Caco-2 (cell line): ENCODE measurements around the gene STK24. TPM values are rescaled to one million over a fixed set of nuclear protein-coding genes. Genes with fewer than 3 reads are reported as not detected.

Source experiments
- BruUV-seq: library from RNA; stranded (reverse); fragments of 400-500 nt; replicated peaks from 2 replicates; lab custom pipeline; 2021; lab: Mats Ljungman, UMichigan
- CTCF ChIA-PET: fragments of 300-600 bp; sonication (Branson Sonifier 250); formaldehyde crosslinking; loops from one replicate; lab custom pipeline; 2022; ENCODE audit warnings: antibody characterized with exemption; lab: Charles Lee
- POLR2A ChIA-PET: fragments of 300-600 bp; sonication (Branson Sonifier 250); formaldehyde crosslinking; loops from one replicate; lab custom pipeline; 2022; ENCODE audit warnings: antibody characterized with exemption; lab: Charles Lee
- DNase-seq, 2 experiments: peaks; one replicate each; pipeline versions ENCODE4 v3.0.0 to v3.0.0-alpha.2; 2020 to 2022
- H3K27me3 ChIP-seq: replicated peaks from 2 replicates; pipeline ENCODE4 v1.6.0; 2011; ENCODE audit warnings: low read length; ENCODE audit not compliant: control insufficient read depth, insufficient read depth
- H3K36me3 ChIP-seq: 2 replicates; pipeline ENCODE4 v1.5.1; 2011; ENCODE audit warnings: low read length; ENCODE audit not compliant: control insufficient read depth, insufficient read depth
- H3K4me1 ChIP-seq: fragments of 250-450 bp; sonication (Bioruptor Pico); 2 replicates; pipeline ENCODE4 v1.5.1; 2020; ENCODE audit warnings: mild to moderate bottlenecking
- H3K4me3 ChIP-seq: 2 replicates; pipeline ENCODE4 v1.5.1; 2011; ENCODE audit warnings: low read depth, mild to moderate bottlenecking, control low read depth, low read length
- H3K9me3 ChIP-seq: fragments of 250-450 bp; sonication (Bioruptor Pico); 2 replicates; pipeline ENCODE4 v1.5.1; 2020; ENCODE audit warnings: mild to moderate bottlenecking, moderate library complexity
- H3K27ac Mint-ChIP-seq: one replicate; pipeline ENCODE4 v1.8.0; 2022; ENCODE audit warnings: mixed read lengths; ENCODE audit not compliant: unreplicated experiment
- H3K27me3 Mint-ChIP-seq: one replicate; pipeline ENCODE4 v1.8.0; 2022; ENCODE audit warnings: mixed read lengths; ENCODE audit not compliant: insufficient read depth, unreplicated experiment
- H3K36me3 Mint-ChIP-seq: one replicate; pipeline ENCODE4 v1.8.0; 2022; ENCODE audit warnings: mild to moderate bottlenecking, mixed read lengths; ENCODE audit not compliant: insufficient read depth, unreplicated experiment
- H3K4me1 Mint-ChIP-seq: one replicate; pipeline ENCODE4 v1.8.0; 2022; ENCODE audit warnings: low read depth, mixed read lengths; ENCODE audit not compliant: unreplicated experiment
- H3K4me3 Mint-ChIP-seq: one replicate; pipeline ENCODE4 v1.8.0; 2022; ENCODE audit warnings: mild to moderate bottlenecking, moderate library complexity, mixed read lengths; ENCODE audit not compliant: unreplicated experiment
- H3K9me3 Mint-ChIP-seq: one replicate; pipeline ENCODE4 v1.8.0; 2022; ENCODE audit warnings: mixed read lengths; ENCODE audit not compliant: unreplicated experiment
- intact Hi-C: fragments of 100-400 bp; cut with micrococcal nuclease; formaldehyde crosslinking; loops from one replicate; pipeline ENCODE4 v1.10.0; 2022; ENCODE audit not compliant: unreplicated experiment
- total RNA-seq: library from RNA; stranded (reverse); gene quantifications from 2 replicates; pipeline ENCODE4 v1.2.3, GENCODE V29; 2022
- TF ChIP-seq, protein P1 (sequence below), 2 experiments: fragments of 200-600 bp in 1 of 2; IDR thresholded peaks; 1 replicate in 1 of 2; 2 replicates in 1 of 2; pipeline versions ENCODE4 v1.5.1 to v1.8.0; 2011 to 2022; ENCODE audit warnings: antibody characterized with exemption in 1 of 2, control low read depth in 1 of 2, inconsistent platforms in 1 of 2, low read depth in 1 of 2, low read length in 1 of 2, mild to moderate bottlenecking in 1 of 2, moderate library complexity in 1 of 2; ENCODE audit not compliant: insufficient read depth in 1 of 2, severe bottlenecking in 1 of 2, unreplicated experiment in 1 of 2

Gene STK24
- total RNA-seq, 1 experiment from 2014 or later, result 253 TPM

DNA sequence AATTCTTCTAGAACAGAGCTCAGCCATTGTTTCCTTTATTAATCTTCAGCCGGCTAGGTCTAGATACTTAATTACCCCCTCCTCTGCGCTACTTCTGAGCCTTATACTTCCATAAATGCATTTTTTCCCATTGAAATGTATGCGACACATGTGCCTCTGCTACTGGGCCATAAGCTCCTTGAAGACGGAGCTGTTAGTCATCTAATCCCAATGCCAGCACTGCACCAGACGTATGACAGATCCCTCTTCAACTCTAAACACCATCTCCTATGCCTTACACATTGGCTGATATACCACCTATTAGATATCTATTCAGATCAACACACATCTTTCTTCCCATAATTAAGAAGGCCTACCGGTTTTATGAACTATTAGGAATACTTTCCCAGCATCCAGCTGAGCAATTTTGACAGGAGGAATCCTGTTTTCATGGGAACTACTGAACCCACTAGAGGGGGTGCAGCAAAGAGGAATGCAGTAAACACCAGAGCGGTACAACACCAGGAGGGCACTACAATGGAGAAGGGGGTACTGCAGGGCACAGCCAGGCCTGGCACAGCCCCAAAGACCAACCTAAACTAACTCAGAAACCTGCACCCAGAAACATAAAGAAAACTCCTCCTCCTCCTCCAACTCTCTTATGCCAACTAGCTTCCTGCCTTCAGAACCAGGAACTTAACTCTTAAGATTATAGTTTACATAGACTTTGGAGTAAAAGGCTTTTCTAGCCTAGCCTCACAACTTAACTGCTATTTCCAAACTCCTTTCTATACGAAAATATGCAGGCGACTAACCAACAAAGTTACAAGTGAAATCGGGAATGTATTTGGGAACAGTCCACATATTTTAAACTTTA is 18.7 kb downstream of the STK24 start:
- peaks cover 6% of the 10 kb centered on the region; the same call in 1 of the 2 replicates for H3K4me1 ChIP-seq

DNA sequence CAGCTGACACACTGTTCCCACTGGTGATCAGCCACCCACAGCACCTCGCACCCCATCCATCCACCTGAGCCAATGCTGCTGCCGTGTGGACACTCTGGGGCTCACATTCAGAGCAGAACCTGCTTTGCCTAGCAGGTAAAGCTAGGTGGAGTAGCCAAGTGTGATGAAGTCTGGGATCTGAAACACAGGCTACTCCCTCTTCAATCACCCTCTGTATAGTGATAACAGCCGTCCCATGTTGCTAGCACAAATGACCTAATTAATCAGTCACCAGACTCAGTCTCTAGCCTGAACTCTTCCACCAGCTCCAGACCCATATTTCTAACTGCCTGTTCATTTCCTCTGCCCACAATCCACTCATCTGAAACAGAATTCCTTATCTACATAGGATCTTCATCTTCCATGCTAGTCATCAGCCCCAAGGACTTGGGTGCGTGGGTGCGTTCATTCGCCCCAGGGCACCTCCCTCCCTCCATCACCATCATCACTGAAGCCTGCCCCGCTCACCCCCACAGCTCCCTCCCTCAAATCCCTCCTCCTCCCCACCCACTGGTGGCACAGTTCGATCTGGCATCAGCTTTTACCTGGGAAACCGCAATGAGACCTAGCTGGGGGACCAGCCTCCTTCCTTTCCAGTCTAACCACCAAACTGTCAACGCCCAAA is 19.8 kb downstream of the STK24 start:
- no peaks in the 10 kb centered on the region for H3K9me3 ChIP-seq
- TF ChIP-seq, protein P1, sequence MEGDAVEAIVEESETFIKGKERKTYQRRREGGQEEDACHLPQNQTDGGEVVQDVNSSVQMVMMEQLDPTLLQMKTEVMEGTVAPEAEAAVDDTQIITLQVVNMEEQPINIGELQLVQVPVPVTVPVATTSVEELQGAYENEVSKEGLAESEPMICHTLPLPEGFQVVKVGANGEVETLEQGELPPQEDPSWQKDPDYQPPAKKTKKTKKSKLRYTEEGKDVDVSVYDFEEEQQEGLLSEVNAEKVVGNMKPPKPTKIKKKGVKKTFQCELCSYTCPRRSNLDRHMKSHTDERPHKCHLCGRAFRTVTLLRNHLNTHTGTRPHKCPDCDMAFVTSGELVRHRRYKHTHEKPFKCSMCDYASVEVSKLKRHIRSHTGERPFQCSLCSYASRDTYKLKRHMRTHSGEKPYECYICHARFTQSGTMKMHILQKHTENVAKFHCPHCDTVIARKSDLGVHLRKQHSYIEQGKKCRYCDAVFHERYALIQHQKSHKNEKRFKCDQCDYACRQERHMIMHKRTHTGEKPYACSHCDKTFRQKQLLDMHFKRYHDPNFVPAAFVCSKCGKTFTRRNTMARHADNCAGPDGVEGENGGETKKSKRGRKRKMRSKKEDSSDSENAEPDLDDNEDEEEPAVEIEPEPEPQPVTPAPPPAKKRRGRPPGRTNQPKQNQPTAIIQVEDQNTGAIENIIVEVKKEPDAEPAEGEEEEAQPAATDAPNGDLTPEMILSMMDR (IDR thresholded peaks at IDR 0.05; ENCODE audit: insufficient read depth in 1 of 2, low read depth in 1 of 2, low read length in 1 of 2, severe bottlenecking in 1 of 2, unreplicated experiment in 1 of 2), result peak in 1 of 2 experiments; percentile 22
- H3K27ac Mint-ChIP-seq, result peak overlapping the region; percentile 31
- no peaks in the 10 kb centered on the region for H3K27me3 Mint-ChIP-seq
- H3K4me3 Mint-ChIP-seq, result no peak overlapping the region
- H3K4me3 ChIP-seq, result no peak overlapping the region
- intact Hi-C loops, result loop anchor here (5.0 to 10.0 kb wide), 2 partner anchors 75 to 288 kb away; no protein-coding TSS in a partner anchor
- H3K9me3 Mint-ChIP-seq, result no peaks in the 10 kb centered on the region
- DNase-seq, result peak in 1 of 2 experiments; percentile 39
- no TSS peak for BruUV-seq
- POLR2A ChIA-PET, result no interaction called here
- H3K27me3 ChIP-seq, result no peaks in the 10 kb centered on the region
- H3K36me3 ChIP-seq, result no peaks in the 10 kb centered on the region; the same call in 1 of the 2 replicates
- H3K36me3 Mint-ChIP-seq, result peaks cover 82% of the 10 kb centered on the region
- peaks cover 42% of the 10 kb centered on the region for H3K4me1 Mint-ChIP-seq
- 0 out of 2 replicates have a peak, but pooled peaks cover 3% of the 10 kb centered on the region for H3K4me1 ChIP-seq
- CTCF ChIA-PET, result interaction anchor here (0.5 to 0.6 kb wide), 2 partner anchors 108 to 313 kb away, joined by 3 to 7 read pairs; no protein-coding TSS in a partner anchor

More for the DNA sequence above, 18.7 kb downstream of the STK24 start:
- Mint-ChIP-seq H3K4me1 (peaks cover 45% of the 10 kb centered on the region), H3K27me3 (no peaks in the 10 kb centered on the region), H3K27ac (peak overlapping the region; percentile 31), H3K9me3 (no peaks in the 10 kb centered on the region), H3K4me3 (no peak overlapping the region), H3K36me3 (peaks cover 83% of the 10 kb centered on the region)
- DNase-seq, result no peak
- ChIA-PET POLR2A (no interaction called here), CTCF (interaction anchor here (1.0 kb wide), 1 partner anchor 94 kb away, joined by 4 read pairs; no protein-coding TSS in a partner anchor)
- BruUV-seq, result no TSS peak
- H3K9me3 ChIP-seq, result no peaks in the 10 kb centered on the region
- no peak overlapping the region for H3K4me3 ChIP-seq
- TF ChIP-seq, protein P1 (IDR thresholded peaks at IDR 0.05; ENCODE audit: insufficient read depth in 1 of 2, low read depth in 1 of 2, low read length in 1 of 2, severe bottlenecking in 1 of 2, unreplicated experiment in 1 of 2), result no peak
- no peaks in the 10 kb centered on the region for H3K27me3 ChIP-seq
- no peaks in the 10 kb centered on the region; the same call in 1 of the 2 replicates for H3K36me3 ChIP-seq
- intact Hi-C loops, result loop anchor here (5.0 to 10.0 kb wide), 2 partner anchors 76 to 287 kb away; no protein-coding TSS in a partner anchor
